ENCODE measurements around the gene AHRR. TPM values are rescaled to one million over a fixed set of nuclear protein-coding genes. Genes with fewer than 3 reads are reported as not detected.

AHRR gene
- total RNA-seq, 1 donor from 2014 or later, result 6.1 TPM

- POLR2A ChIA-PET, result no interaction called here
- ATAC-seq (ENCODE audit: low read depth), result no peak
- CTCF ChIA-PET, result interaction anchor here (1.4 kb wide), 1 partner anchor 15 kb away, joined by 3 read pairs; no protein-coding TSS in a partner anchor
- peaks cover 8% of the 10 kb centered on the region for H3K27me3 Mint-ChIP-seq
- H3K27ac Mint-ChIP-seq, result peak overlapping the region; percentile 46
- no peak overlapping the region for H3K4me3 Mint-ChIP-seq
- H3K4me1 Mint-ChIP-seq, result peaks cover 8% of the 10 kb centered on the region
- TF ChIP-seq CTCF (IDR thresholded peaks at IDR 0.05), result no peak
- intact Hi-C loops (cut with micrococcal nuclease), result no loop called here
- DNase-seq, result peak; percentile 12
- H3K9me3 Mint-ChIP-seq, result no peaks in the 10 kb centered on the region
- H3K36me3 Mint-ChIP-seq (ENCODE audit: low read depth), result no peaks in the 10 kb centered on the region
Observed at GRCh38 chr5:415928-416635, 94.6 kb downstream of the AHRR start.

GRCh38 chr5:416636-416960 lies 95.1 kb downstream of the AHRR start:
- DNase-seq (peak; percentile 1), ATAC-seq (ENCODE audit: low read depth) (no peak)
- no peak overlapping the region for H3K27ac Mint-ChIP-seq
- no peak overlapping the region for H3K4me3 Mint-ChIP-seq
- CTCF ChIA-PET, result interaction anchor here (1.4 kb wide), 1 partner anchor 15 kb away, joined by 3 read pairs; no protein-coding TSS in a partner anchor
- no peak for TF ChIP-seq CTCF (IDR thresholded peaks at IDR 0.05)
- intact Hi-C loops (cut with micrococcal nuclease), result no loop called here
- no peaks in the 10 kb centered on the region for H3K9me3 Mint-ChIP-seq
- peaks cover 6% of the 10 kb centered on the region for H3K27me3 Mint-ChIP-seq
- peaks cover 8% of the 10 kb centered on the region for H3K4me1 Mint-ChIP-seq
- POLR2A ChIA-PET, result no interaction called here
- H3K36me3 Mint-ChIP-seq (ENCODE audit: low read depth), result no peaks in the 10 kb centered on the region

- TF ChIP-seq CTCF (IDR thresholded peaks at IDR 0.05), result no peak
- ChIA-PET CTCF (interaction anchor here (1.4 kb wide), 1 partner anchor 14 kb away, joined by 3 read pairs; no protein-coding TSS in a partner anchor), POLR2A (no interaction called here)
- Mint-ChIP-seq H3K4me3 (no peak overlapping the region), H3K4me1 (peaks cover 8% of the 10 kb centered on the region), H3K9me3 (no peaks in the 10 kb centered on the region), H3K27me3 (peaks cover 3% of the 10 kb centered on the region), H3K36me3 (ENCODE audit: low read depth) (no peaks in the 10 kb centered on the region), H3K27ac (no peak overlapping the region)
- no peak for ATAC-seq (ENCODE audit: low read depth)
- intact Hi-C loops (cut with micrococcal nuclease), result no loop called here
- no peak for DNase-seq
Observed at GRCh38 chr5:417301-418161, 96.0 kb downstream of the AHRR start.

- peaks cover 3% of the 10 kb centered on the region for H3K27me3 Mint-ChIP-seq
- H3K27ac Mint-ChIP-seq, result no peak overlapping the region
- no peaks in the 10 kb centered on the region for H3K9me3 Mint-ChIP-seq
- intact Hi-C loops (cut with micrococcal nuclease), result no loop called here
- DNase-seq (peak; percentile 3), ATAC-seq (ENCODE audit: low read depth) (no peak)
- CTCF ChIA-PET, result interaction anchor here (1.7 kb wide), 1 partner anchor 16 kb away, joined by 3 read pairs; no protein-coding TSS in a partner anchor
- peaks cover 9% of the 10 kb centered on the region for H3K4me1 Mint-ChIP-seq
- H3K36me3 Mint-ChIP-seq (ENCODE audit: low read depth), result no peaks in the 10 kb centered on the region
- H3K4me3 Mint-ChIP-seq, result no peak overlapping the region
- POLR2A ChIA-PET, result interaction anchor here (0.5 kb wide), 1 partner anchor 148 kb away, joined by 9 read pairs; no protein-coding TSS in a partner anchor
- no peak for TF ChIP-seq CTCF (IDR thresholded peaks at IDR 0.05)
Observed at GRCh38 chr5:418162-419121, 96.9 kb downstream of the AHRR start.

Measured in activated B cell treated with CpG ODN at 0.5 μM for 24 hours (primary cell).